Left ventricle myocardium inferior (tissue), 1 donor: ENCODE results near the gene PCDHA11. TPM values are rescaled to one million over a fixed set of nuclear protein-coding genes. Genes with fewer than 3 reads are reported as not detected.
A peak's percentile ranks its signal among the peaks of the same experiment; 100 is the strongest.

Experiments used
- DNase-seq: peaks from one replicate; pipeline ENCODE4 v3.0.0-alpha.2; 2020
- H3K27ac ChIP-seq: fragments of 200-600 bp; replicated peaks from 2 replicates; pipeline ENCODE4 v1.8.0; 2021
- H3K27me3 ChIP-seq: fragments of 200-600 bp; 2 replicates; pipeline ENCODE4 v1.8.0; 2021; ENCODE audit warnings: low read depth
- H3K36me3 ChIP-seq: fragments of 200-600 bp; 2 replicates; pipeline ENCODE4 v1.8.0; 2021
- H3K4me1 ChIP-seq: fragments of 200-600 bp; 2 replicates; pipeline ENCODE4 v1.8.0; 2021
- H3K4me3 ChIP-seq: fragments of 200-600 bp; 2 replicates; pipeline ENCODE4 v1.8.0; 2021; ENCODE audit warnings: mild to moderate bottlenecking, moderate library complexity
- H3K9me3 ChIP-seq: fragments of 200-600 bp; replicated peaks from 2 replicates; pipeline ENCODE4 v1.8.0; 2021
- CTCF ChIP-seq: fragments of 200-600 bp; IDR thresholded peaks from 2 replicates; pipeline ENCODE4 v1.8.0; 2021; ENCODE audit warnings: antibody characterized with exemption, mild to moderate bottlenecking, borderline replicate concordance
- intact Hi-C: fragments of 100-400 bp; cut with micrococcal nuclease; formaldehyde crosslinking; loops from one replicate; pipeline ENCODE4 v1.11.0; 2022
- total RNA-seq: library from RNA; stranded (reverse); fragmentation: NEBNext Ultra II Directional; extraction: Animal tissue kit (Norgen Biotek cat#: 25700); gene quantifications from one replicate; pipeline ENCODE4 v1.2.1, GENCODE V29; 2021
- donor health status: DM: no; HTN: yes; CAD: no; lungs with severe emphysema.

The PCDHA11 gene
- total RNA-seq, 1 donor from 2014 or later: not detected

- intact Hi-C loops: no loop called here
- peak within 1 kb of the TSS; percentile 34 for H3K4me3 ChIP-seq
- DNase-seq: no peak
- peaks cover 63% of the 10 kb centered on the region for H3K9me3 ChIP-seq
- H3K27me3 ChIP-seq: peaks cover 73% of the 10 kb centered on the region
- H3K4me1 ChIP-seq: no peaks in the 10 kb centered on the region
- H3K27ac ChIP-seq: no peak within 1 kb of the TSS
- no peaks in the 10 kb centered on the region for H3K36me3 ChIP-seq
- TF ChIP-seq CTCF: peak; percentile 24
Measured at GRCh38 chr5:140855772-140856674, 12.7 kb upstream of the PCDHA11 start, which contains the start of gene PCDHA10. TSS of gene PCDHA10 (plus strand) at chr5:140855897. CDS start at chr5:140856049, 152 bp downstream.

- Histone ChIP-seq H3K9me3 (peaks cover 73% of the 10 kb centered on the region), H3K36me3 (no peaks in the 10 kb centered on the region), H3K27ac (no peak overlapping the region), H3K27me3 (peaks cover 81% of the 10 kb centered on the region), H3K4me3 (no peak overlapping the region), H3K4me1 (no peaks in the 10 kb centered on the region)
- intact Hi-C loops: no loop called here
- TF ChIP-seq CTCF: no peak
- DNase-seq: no peak
Measured at GRCh38 chr5:140857177-140857986, 11.4 kb upstream of the PCDHA11 start.

GRCh38 chr5:140857987-140858240 lies 10.8 kb upstream of the PCDHA11 start:
- DNase-seq: no peak
- peaks cover 73% of the 10 kb centered on the region for H3K9me3 ChIP-seq

GRCh38 chr5:140862441-140863295 lies 6.1 kb upstream of the PCDHA11 start:
- no peak for TF ChIP-seq CTCF
- intact Hi-C loops: no loop called here
- no peak overlapping the region for H3K27ac ChIP-seq
- H3K9me3 ChIP-seq: peaks cover 67% of the 10 kb centered on the region
- H3K4me1 ChIP-seq: no peaks in the 10 kb centered on the region
- no peak for DNase-seq
- peaks cover 88% of the 10 kb centered on the region for H3K27me3 ChIP-seq
- no peak overlapping the region for H3K4me3 ChIP-seq
- no peaks in the 10 kb centered on the region for H3K36me3 ChIP-seq

More at GRCh38 chr5:140857987-140858240, 10.8 kb upstream of the PCDHA11 start:
- H3K27me3 ChIP-seq: peaks cover 81% of the 10 kb centered on the region
- H3K4me3 ChIP-seq: no peak overlapping the region
- intact Hi-C loops: no loop called here
- H3K4me1 ChIP-seq: no peaks in the 10 kb centered on the region
- H3K27ac ChIP-seq: no peak overlapping the region
- no peaks in the 10 kb centered on the region for H3K36me3 ChIP-seq
- no peak for TF ChIP-seq CTCF

- Histone ChIP-seq H3K36me3 (no peaks in the 10 kb centered on the region), H3K27ac (no peak overlapping the region), H3K4me1 (no peaks in the 10 kb centered on the region), H3K27me3 (peaks cover 97% of the 10 kb centered on the region), H3K9me3 (peaks cover 48% of the 10 kb centered on the region), H3K4me3 (no peak overlapping the region)
- TF ChIP-seq CTCF: no peak
- DNase-seq: no peak
- intact Hi-C loops: no loop called here
Measured at GRCh38 chr5:140869555-140869886, 764 bp downstream of the PCDHA11 start.
